IPS DF 6.9 (cell line): ENCODE results near the gene TSR1.
"Not testable (repeated sequence)": the region's sequence is repeated elsewhere in the genome, so short reads cannot be mapped to it uniquely, and the experiment has no call there.

ENCODE experiments used
- DNase-seq: peaks from one replicate; pipeline ENCODE4 v3.0.0-alpha.2; 2013; ENCODE audit warnings: low read depth, low spot score
- H3K27ac ChIP-seq: one replicate; pipeline ENCODE4 v1.5.1; 2013; ENCODE audit warnings: low read length, control low read depth
- H3K27me3 ChIP-seq: 2 replicates; pipeline ENCODE4 v1.6.1; 2013; ENCODE audit warnings: mild to moderate bottlenecking, low read length; ENCODE audit not compliant: control insufficient read depth, insufficient read depth
- H3K36me3 ChIP-seq: 2 replicates; pipeline ENCODE4 v1.6.1; 2013; ENCODE audit warnings: low read length; ENCODE audit not compliant: control insufficient read depth, insufficient read depth
- H3K4me1 ChIP-seq: 2 replicates; pipeline ENCODE4 v1.6.1; 2013; ENCODE audit warnings: low read length; ENCODE audit not compliant: control insufficient read depth, insufficient read depth
- H3K4me3 ChIP-seq: 2 replicates; pipeline ENCODE4 v1.5.1; 2013; ENCODE audit warnings: mild to moderate bottlenecking, low read length
- H3K9me3 ChIP-seq: 2 replicates; pipeline ENCODE4 v1.6.1; 2013; ENCODE audit warnings: low read length, inconsistent platforms; ENCODE audit not compliant: control insufficient read depth, insufficient read depth
- WGBS: extraction: QIAGEN DNeasy Blood & Tissue Kit; methylation state at CpG from one replicate; pipeline ENCODE4 v1.1.7; 2013; ENCODE audit warnings: mixed read lengths, missing lambda C conversion rate; ENCODE audit not compliant: insufficient read length, insufficient coverage; 5-methylcytosine and 5-hydroxymethylcytosine counted together

Gene TSR1

DNA sequence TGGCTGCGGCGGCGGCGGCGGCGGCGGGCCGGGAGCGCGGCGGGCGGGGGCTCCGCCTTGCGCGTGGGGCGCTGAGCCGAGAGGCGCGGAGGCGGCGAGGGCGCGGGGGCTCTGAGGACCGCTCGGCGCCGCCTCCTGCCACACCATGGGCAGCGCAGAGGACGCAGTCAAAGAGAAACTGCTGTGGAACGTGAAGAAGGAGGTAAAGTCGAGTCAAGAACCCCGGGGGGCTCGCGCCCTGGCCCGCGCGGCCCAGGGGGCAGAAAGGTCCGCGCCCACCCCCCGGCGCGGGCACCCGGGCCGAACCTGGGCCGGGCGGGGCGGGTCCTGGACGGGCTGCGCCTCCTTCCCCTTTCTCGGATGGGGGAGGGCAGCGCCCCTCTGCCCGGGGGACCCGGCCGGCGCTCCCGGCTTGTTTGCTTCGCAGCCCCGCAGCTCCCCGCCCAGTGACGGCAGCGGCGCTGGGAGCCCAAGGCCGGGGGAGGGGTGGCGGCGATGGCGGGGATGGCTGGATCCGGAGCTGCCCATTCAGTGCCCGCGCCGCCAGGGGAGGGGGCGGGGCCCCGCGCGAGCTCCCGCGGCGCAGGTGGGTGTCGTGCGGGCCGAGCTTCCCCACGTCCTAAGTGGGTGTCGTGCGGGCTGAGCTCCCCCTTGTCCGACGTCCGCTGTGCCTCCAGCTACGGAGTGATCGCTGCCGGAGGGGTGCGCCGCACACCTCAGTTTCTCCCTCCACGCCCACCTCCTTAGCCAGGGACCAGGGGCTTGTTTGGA lies 1.5 kb upstream of the TSR1 start:
- Histone ChIP-seq H3K27ac (no peak overlapping the region), H3K9me3 (no peaks in the 10 kb centered on the region), H3K4me3 (peak overlapping the region; percentile 94; the same call in 1 of the 2 replicates), H3K27me3 (no peaks in the 10 kb centered on the region), H3K4me1 (no peaks in the 10 kb centered on the region; the same call in 1 of the 2 replicates), H3K36me3 (peaks cover 22% of the 10 kb centered on the region; the same call in 1 of the 2 replicates)
- no peak for DNase-seq
- no CpG with 5 or more reads among the region's 92 CpGs for WGBS

DNA sequence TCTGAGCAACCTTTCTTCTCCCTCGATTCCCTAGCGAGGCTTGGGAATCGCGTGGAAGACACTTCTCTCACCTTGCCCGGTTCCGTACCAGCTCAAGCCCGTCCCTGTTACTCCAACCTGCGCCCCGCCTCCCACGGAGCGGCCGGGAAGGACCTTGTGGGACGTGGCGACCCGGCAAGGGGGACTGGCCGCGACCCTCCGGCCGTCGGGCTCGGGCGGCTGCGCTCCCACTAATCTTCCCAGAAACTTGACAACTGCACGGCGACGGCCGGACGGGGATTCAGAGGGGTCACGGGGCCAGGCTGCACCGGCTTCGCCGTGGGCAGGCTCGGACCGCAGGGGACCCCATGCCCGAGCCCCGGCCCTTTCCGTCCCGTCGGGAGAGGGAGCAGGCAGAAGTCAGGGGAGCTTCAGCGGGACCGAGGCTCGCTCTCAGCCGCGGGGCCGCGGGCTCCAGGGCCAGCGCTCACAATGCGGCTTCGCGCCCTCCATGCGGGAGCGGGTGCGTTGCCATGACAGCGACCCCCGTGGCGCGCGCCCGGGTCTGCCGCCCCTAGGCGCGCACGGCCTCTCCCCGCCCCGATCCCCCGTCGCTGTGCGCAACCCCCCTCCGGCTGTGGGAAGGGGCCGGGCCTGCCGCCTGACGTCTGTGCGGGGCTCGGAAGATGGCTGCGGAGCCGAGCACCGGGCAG lies 741 bp upstream of the TSR1 start, which contains the start of gene SGSM2:
SGSM2 (plus strand) TSS at position 650 of the 692 bp plus-strand sequence. CDS start 188 bp downstream, outside the sequence.
- no CpG with 5 or more reads among the region's 77 CpGs for WGBS
- no peak for DNase-seq
- Histone ChIP-seq H3K4me3 (peak within 1 kb of the TSS; percentile 94; the same call in 1 of the 2 replicates), H3K4me1 (no peaks in the 10 kb centered on the region; the same call in 1 of the 2 replicates), H3K27ac (no peak within 1 kb of the TSS), H3K36me3 (peaks cover 23% of the 10 kb centered on the region; the same call in 1 of the 2 replicates), H3K9me3 (no peaks in the 10 kb centered on the region), H3K27me3 (no peaks in the 10 kb centered on the region)

DNA sequence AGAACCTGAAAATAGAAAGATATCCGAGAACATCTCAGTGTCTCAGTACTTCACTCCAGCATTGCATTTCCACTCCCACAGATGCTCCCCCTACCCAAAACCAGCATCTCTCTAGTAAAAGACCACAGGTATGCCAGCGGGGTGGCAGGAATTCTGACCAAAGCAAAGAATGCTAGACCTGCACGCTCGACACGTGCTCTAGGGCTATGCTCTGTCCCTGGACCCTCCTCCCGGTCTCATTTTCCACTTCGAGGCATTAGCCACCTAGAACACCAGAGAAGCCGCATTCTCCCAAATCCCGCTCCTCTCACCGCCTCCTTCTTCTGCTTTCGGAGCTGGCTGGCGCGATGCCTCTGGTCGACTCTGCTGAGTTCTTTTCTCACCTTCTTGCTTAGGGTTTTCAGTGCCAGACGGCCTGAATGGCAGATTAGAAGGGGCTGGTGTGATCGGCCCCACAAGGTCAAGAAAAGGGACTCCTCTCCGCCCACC lies 487 bp downstream of the TSR1 start:
- Histone ChIP-seq H3K36me3 (peaks cover 33% of the 10 kb centered on the region), H3K27me3 (no peaks in the 10 kb centered on the region), H3K4me3 (peak overlapping the region; percentile 94), H3K27ac (no peak overlapping the region), H3K4me1 (no peaks in the 10 kb centered on the region; the same call in 1 of the 2 replicates), H3K9me3 (no peaks in the 10 kb centered on the region)
- no peak for DNase-seq
- no CpG with 5 or more reads among the region's 17 CpGs for WGBS

DNA sequence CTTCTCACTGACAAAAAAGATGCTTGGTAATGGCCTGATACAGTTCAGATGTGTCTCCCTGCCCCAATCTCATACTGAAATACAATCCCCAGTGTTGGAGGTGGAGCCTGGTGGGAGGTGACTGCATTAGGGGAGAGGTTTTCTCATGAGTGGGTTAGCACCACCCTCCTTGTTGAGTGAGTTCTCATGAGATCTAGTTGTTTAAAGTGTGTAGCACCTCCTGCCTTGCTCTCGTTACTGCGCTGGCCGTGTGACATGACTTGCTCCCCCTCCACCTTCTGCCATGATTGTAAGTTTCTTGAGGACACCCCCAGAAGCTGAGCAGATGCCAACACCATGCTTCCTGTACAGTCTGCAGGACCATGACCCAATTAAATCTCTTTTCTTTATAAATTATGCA lies 5.0 kb downstream of the TSR1 start:
- no peaks in the 10 kb centered on the region for H3K27me3 ChIP-seq
- H3K36me3 ChIP-seq, result peaks cover 50% of the 10 kb centered on the region
- H3K4me1 ChIP-seq, result no peaks in the 10 kb centered on the region; the same call in 1 of the 2 replicates
- H3K27ac ChIP-seq, result no peak overlapping the region
- no peak overlapping the region for H3K4me3 ChIP-seq
- H3K9me3 ChIP-seq, result no peaks in the 10 kb centered on the region
- WGBS, result no CpG with 5 or more reads among the region's 3 CpGs
- no peak for DNase-seq

DNA sequence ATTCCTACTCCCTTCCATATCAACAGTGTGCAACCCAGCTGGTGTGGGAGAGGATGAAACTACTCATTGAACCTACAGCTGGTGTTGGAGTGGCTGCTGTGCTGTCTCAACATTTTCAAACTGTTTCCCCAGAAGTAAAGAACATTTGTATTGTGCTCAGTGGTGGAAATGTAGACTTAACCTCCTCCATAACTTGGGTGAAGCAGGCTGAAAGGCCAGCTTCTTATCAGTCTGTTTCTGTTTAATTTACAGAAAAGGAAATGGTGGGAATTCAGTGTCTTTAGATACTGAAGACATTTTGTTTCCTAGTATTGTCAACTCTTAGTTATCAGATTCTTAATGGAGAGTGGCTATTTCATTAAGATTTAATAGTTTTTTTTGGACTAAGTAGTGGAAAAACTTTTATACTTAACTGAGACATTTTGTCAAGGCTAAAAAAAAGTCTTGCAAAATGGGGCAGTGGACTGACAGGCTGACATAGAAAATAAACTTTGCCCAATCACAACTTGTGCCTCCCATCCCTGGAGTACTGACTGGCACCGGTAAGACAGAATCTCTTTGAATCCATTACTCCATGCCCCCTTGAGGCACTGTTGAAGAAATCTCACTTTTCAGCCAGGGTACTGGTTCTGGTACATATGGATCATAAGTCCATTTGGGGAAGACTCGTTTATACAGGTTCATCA lies 12.5 kb downstream of the TSR1 start:
- no peaks in the 10 kb centered on the region for H3K4me1 ChIP-seq
- H3K27me3 ChIP-seq, result no peaks in the 10 kb centered on the region
- H3K4me3 ChIP-seq, result no peak overlapping the region
- no peaks in the 10 kb centered on the region for H3K9me3 ChIP-seq
- H3K36me3 ChIP-seq, result peaks cover 18% of the 10 kb centered on the region; the same call in 1 of the 2 replicates
- no peak for DNase-seq
- no CpG with 5 or more reads among the region's 2 CpGs for WGBS
- no peak overlapping the region for H3K27ac ChIP-seq

DNA sequence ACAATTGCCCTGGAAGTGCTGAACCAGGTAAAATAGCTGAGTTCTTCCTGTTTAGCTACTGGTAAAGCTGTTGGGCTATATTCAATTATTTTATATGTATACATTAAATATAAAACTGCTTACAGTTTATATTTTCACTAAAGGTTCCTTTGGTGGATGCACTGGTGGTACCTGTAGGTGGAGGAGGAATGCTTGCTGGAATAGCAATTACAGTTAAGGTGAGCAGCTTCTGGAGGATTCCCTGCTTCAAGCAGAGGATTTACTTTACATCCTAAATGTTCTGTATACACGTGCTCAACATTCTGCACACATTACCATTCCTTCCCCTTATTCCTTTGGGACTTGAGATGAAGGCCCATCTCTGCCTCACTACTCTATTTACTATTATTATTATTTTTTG lies 14.9 kb downstream of the TSR1 start:
- Histone ChIP-seq H3K4me3 (no peak overlapping the region), H3K4me1 (no peaks in the 10 kb centered on the region), H3K27me3 (no peaks in the 10 kb centered on the region), H3K36me3 (peaks cover 18% of the 10 kb centered on the region; the same call in 1 of the 2 replicates), H3K27ac (no peak overlapping the region), H3K9me3 (no peaks in the 10 kb centered on the region)
- DNase-seq, result no peak
- no CpG with 5 or more reads among the region's 1 CpG for WGBS

DNA sequence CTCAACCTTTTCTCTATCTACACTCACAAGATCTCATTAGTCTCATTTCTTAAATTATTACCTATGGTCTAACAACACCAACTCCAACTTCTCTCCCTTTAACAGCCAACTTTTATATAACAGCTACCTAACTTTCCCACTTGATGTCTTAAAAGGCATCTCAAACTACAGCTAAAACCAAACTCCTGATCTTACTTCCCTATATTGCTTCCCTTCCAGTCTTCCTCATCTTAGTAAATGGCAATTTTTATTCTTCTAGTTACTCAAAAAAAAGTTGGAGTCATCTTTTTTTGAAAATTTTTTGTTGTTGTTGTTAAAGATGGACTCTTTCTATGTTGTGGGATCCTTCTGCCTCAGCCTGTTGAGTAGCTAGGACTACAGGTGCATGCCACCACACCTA lies 17.2 kb downstream of the TSR1 start:
- no peaks in the 10 kb centered on the region for H3K27me3 ChIP-seq
- H3K9me3 ChIP-seq, result no peaks in the 10 kb centered on the region
- no peak for DNase-seq
- H3K4me3 ChIP-seq, result no peak overlapping the region
- no peaks in the 10 kb centered on the region for H3K4me1 ChIP-seq
- H3K27ac ChIP-seq, result no peak overlapping the region
- peaks cover 11% of the 10 kb centered on the region; the same call in 1 of the 2 replicates for H3K36me3 ChIP-seq

DNA sequence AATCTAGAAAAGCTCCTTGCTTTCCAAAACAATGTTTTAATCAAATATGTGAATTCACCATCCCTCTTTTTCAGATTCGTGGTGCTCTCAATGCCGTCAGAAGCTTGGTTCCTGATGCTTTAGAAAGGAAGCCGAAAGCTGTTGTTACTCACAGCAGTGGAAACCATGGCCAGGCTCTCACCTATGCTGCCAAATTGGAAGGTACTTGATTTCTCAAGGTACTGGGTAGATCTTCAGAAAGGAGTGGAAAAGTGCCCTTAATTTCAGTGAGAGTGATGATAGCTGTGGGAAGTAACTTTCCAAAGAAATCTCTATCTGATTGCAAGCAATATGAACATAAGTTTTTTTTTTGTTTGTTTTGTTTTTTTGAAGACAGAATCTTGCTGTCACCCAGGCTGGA lies 18.5 kb downstream of the TSR1 start:
- H3K4me3 ChIP-seq, result no peak overlapping the region
- H3K4me1 ChIP-seq, result no peaks in the 10 kb centered on the region
- no peaks in the 10 kb centered on the region for H3K9me3 ChIP-seq
- no CpG with 5 or more reads among the region's 3 CpGs for WGBS
- DNase-seq, result no peak
- no peak overlapping the region for H3K27ac ChIP-seq
- H3K36me3 ChIP-seq, result no peaks in the 10 kb centered on the region
- no peaks in the 10 kb centered on the region for H3K27me3 ChIP-seq

DNA sequence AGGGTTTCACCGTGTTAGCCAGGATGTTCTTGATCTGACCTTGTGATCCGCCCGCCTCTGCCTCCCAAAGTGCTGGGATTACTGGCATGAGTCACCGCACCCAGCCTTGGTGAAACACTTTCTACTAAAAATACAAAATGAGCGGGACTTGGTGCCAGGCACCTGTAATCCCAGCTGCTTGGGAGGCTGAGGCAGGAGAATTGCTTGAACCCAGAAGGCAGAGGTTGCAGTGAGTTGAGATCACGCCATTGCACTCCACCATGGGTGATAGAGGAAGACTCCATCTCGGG lies 19.4 kb downstream of the TSR1 start:
- no CpG with 5 or more reads among the region's 7 CpGs for WGBS
- not testable (repeated sequence) for H3K36me3 ChIP-seq, H3K4me1 ChIP-seq, H3K4me3 ChIP-seq, H3K27me3 ChIP-seq, H3K9me3 ChIP-seq, H3K27ac ChIP-seq, DNase-seq

DNA sequence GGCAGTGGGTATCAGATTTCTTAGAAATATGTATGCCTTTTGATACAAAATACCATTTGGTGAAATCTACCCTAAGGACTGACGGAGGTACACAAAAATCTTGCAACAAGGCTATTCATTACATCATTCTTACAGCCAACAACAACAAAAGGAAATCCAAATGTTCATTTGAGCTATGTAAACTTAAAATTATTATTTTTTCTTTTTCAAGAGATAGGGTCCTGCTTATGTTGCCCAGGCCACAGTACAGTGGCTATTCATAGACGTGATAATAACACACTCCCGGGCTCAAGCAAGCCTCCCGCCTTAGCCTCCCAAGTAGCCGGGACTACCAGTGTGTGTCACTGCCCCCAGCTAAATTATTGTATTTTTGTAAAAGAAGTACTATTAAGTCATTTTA lies 23.5 kb downstream of the TSR1 start:
- DNase-seq, result no peak
- Histone ChIP-seq H3K9me3 (no peaks in the 10 kb centered on the region), H3K4me1 (no peaks in the 10 kb centered on the region), H3K36me3 (no peaks in the 10 kb centered on the region), H3K4me3 (no peak overlapping the region), H3K27me3 (no peaks in the 10 kb centered on the region), H3K27ac (no peak overlapping the region)
- no CpG with 5 or more reads among the region's 5 CpGs for WGBS
